Measurements from ENCODE around the gene HES4.

Gene HES4

GRCh38 chr1:951364-951763 is 48.5 kb downstream of the HES4 start (continued):
- TF ChIP-seq, protein P1, sequence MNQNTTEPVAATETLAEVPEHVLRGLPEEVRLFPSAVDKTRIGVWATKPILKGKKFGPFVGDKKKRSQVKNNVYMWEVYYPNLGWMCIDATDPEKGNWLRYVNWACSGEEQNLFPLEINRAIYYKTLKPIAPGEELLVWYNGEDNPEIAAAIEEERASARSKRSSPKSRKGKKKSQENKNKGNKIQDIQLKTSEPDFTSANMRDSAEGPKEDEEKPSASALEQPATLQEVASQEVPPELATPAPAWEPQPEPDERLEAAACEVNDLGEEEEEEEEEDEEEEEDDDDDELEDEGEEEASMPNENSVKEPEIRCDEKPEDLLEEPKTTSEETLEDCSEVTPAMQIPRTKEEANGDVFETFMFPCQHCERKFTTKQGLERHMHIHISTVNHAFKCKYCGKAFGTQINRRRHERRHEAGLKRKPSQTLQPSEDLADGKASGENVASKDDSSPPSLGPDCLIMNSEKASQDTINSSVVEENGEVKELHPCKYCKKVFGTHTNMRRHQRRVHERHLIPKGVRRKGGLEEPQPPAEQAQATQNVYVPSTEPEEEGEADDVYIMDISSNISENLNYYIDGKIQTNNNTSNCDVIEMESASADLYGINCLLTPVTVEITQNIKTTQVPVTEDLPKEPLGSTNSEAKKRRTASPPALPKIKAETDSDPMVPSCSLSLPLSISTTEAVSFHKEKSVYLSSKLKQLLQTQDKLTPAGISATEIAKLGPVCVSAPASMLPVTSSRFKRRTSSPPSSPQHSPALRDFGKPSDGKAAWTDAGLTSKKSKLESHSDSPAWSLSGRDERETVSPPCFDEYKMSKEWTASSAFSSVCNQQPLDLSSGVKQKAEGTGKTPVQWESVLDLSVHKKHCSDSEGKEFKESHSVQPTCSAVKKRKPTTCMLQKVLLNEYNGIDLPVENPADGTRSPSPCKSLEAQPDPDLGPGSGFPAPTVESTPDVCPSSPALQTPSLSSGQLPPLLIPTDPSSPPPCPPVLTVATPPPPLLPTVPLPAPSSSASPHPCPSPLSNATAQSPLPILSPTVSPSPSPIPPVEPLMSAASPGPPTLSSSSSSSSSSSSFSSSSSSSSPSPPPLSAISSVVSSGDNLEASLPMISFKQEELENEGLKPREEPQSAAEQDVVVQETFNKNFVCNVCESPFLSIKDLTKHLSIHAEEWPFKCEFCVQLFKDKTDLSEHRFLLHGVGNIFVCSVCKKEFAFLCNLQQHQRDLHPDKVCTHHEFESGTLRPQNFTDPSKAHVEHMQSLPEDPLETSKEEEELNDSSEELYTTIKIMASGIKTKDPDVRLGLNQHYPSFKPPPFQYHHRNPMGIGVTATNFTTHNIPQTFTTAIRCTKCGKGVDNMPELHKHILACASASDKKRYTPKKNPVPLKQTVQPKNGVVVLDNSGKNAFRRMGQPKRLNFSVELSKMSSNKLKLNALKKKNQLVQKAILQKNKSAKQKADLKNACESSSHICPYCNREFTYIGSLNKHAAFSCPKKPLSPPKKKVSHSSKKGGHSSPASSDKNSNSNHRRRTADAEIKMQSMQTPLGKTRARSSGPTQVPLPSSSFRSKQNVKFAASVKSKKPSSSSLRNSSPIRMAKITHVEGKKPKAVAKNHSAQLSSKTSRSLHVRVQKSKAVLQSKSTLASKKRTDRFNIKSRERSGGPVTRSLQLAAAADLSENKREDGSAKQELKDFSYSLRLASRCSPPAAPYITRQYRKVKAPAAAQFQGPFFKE (tag by site-specific recombination; IDR thresholded peaks at IDR 0.05; ENCODE audit: borderline replicate concordance) = no peak
- TF ChIP-seq ZNF830 (tag by site-specific recombination; IDR thresholded peaks at IDR 0.05; ENCODE audit: low read depth) (no peak), KLF1 (tag by site-specific recombination; IDR thresholded peaks at IDR 0.05) (no peak), ZNF148 (tag by site-specific recombination; IDR thresholded peaks at IDR 0.05; ENCODE audit: borderline replicate concordance) (no peak), ZNF202 (tag by site-specific recombination; IDR thresholded peaks at IDR 0.05; ENCODE audit: borderline replicate concordance) (no peak), GLIS2 (tag by site-specific recombination; IDR thresholded peaks at IDR 0.05) (no peak), ZNF2 (tag by site-specific recombination; IDR thresholded peaks at IDR 0.05) (no peak), WT1 (tag by site-specific recombination; IDR thresholded peaks at IDR 0.05) (peak; percentile 28; the same call in 1 of the 2 replicates), ZNF354C (tag by site-specific recombination; IDR thresholded peaks at IDR 0.05; ENCODE audit: borderline replicate concordance, low read depth) (no peak), ZNF223 (tag by site-specific recombination; IDR thresholded peaks at IDR 0.05) (peak; percentile 80), ZNF394 (tag by site-specific recombination; IDR thresholded peaks at IDR 0.05; ENCODE audit: borderline replicate concordance) (no peak), ZNF133 (tag by site-specific recombination; IDR thresholded peaks at IDR 0.05) (no peak), ZNF416 (tag by site-specific recombination; IDR thresholded peaks at IDR 0.05) (no peak), TCF7L2 (IDR thresholded peaks at IDR 0.05; ENCODE audit: borderline replicate concordance, low read depth, low read length) (no peak), ZIC2 (tag by site-specific recombination; IDR thresholded peaks at IDR 0.05) (no peak), ZNF121 (tag by site-specific recombination; IDR thresholded peaks at IDR 0.05) (no peak), ZNF792 (tag by site-specific recombination; IDR thresholded peaks at IDR 0.05) (no peak), ZXDB (tag by site-specific recombination; IDR thresholded peaks at IDR 0.05) (no peak), ZNF140 (tag by site-specific recombination; IDR thresholded peaks at IDR 0.05) (no peak), RBAK (tag by site-specific recombination; IDR thresholded peaks at IDR 0.05) (no peak), ZNF558 (tag by site-specific recombination; IDR thresholded peaks at IDR 0.05) (no peak), CTCF (tag by site-specific recombination; IDR thresholded peaks at IDR 0.05) (peak; percentile 58)
- TF ChIP-seq, protein P2, sequence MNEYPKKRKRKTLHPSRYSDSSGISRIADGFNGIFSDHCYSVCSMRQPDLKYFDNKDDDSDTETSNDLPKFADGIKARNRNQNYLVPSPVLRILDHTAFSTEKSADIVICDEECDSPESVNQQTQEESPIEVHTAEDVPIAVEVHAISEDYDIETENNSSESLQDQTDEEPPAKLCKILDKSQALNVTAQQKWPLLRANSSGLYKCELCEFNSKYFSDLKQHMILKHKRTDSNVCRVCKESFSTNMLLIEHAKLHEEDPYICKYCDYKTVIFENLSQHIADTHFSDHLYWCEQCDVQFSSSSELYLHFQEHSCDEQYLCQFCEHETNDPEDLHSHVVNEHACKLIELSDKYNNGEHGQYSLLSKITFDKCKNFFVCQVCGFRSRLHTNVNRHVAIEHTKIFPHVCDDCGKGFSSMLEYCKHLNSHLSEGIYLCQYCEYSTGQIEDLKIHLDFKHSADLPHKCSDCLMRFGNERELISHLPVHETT (tag by site-specific recombination; IDR thresholded peaks at IDR 0.05) = no peak
- TF ChIP-seq, protein P3, sequence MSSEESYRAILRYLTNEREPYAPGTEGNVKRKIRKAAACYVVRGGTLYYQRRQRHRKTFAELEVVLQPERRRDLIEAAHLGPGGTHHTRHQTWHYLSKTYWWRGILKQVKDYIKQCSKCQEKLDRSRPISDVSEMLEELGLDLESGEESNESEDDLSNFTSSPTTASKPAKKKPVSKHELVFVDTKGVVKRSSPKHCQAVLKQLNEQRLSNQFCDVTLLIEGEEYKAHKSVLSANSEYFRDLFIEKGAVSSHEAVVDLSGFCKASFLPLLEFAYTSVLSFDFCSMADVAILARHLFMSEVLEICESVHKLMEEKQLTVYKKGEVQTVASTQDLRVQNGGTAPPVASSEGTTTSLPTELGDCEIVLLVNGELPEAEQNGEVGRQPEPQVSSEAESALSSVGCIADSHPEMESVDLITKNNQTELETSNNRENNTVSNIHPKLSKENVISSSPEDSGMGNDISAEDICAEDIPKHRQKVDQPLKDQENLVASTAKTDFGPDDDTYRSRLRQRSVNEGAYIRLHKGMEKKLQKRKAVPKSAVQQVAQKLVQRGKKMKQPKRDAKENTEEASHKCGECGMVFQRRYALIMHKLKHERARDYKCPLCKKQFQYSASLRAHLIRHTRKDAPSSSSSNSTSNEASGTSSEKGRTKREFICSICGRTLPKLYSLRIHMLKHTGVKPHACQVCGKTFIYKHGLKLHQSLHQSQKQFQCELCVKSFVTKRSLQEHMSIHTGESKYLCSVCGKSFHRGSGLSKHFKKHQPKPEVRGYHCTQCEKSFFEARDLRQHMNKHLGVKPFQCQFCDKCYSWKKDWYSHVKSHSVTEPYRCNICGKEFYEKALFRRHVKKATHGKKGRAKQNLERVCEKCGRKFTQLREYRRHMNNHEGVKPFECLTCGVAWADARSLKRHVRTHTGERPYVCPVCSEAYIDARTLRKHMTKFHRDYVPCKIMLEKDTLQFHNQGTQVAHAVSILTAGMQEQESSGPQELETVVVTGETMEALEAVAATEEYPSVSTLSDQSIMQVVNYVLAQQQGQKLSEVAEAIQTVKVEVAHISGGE (tag by site-specific recombination; conservative IDR thresholded peaks at IDR 0.05; ENCODE audit: low read depth) = no peak
- TF ChIP-seq, protein P4, sequence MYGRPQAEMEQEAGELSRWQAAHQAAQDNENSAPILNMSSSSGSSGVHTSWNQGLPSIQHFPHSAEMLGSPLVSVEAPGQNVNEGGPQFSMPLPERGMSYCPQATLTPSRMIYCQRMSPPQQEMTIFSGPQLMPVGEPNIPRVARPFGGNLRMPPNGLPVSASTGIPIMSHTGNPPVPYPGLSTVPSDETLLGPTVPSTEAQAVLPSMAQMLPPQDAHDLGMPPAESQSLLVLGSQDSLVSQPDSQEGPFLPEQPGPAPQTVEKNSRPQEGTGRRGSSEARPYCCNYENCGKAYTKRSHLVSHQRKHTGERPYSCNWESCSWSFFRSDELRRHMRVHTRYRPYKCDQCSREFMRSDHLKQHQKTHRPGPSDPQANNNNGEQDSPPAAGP (tag by site-specific recombination; IDR thresholded peaks at IDR 0.05) = peak; percentile 48; the same call in 1 of the 2 replicates

All from HEK293 (cell line).